Measurements from ENCODE around the gene C1D.
"Not testable (repeated sequence)": the region's sequence is repeated elsewhere in the genome, so short reads cannot be mapped to it uniquely, and the experiment has no call there.

C1D gene

DNA sequence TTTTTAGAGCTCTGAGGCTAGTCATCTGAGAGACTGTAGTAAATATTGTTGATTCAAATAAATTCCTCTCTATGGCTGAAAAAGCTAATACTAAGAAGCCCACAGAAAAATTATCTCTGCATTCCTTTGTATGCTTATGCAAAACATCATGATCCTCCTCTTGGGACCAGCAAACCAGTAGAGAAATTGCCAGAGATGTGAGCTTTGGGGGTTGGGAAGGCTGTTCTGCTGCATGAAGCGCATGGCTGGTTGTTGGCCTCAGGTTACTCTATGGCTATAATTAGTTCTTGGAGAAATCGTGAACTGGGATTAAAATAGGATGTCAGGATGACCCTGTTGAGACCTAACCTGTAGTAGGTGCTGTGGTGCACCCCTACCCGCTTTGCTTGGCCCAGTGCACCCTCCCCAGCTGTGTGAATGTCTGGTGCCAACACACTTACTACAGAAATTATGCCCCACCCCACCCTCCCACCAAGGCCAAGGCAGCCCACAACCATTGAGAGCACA lies 35.5 kb upstream of the C1D start:
- H3K4me1 ChIP-seq (ENCODE audit: control insufficient read depth in 5 of 5, insufficient read depth in 5 of 5, low read length in 5 of 5) = peaks cover 0 to 10% (median 7%) of the 10 kb centered on the region in 5 donors
- no peaks in the 10 kb centered on the region for H3K27me3 ChIP-seq (ENCODE audit: control insufficient read depth in 5 of 5, insufficient read depth in 4 of 5, low read length in 5 of 5)
- no peak overlapping the region for H3K9ac ChIP-seq (ENCODE audit: low read length in 5 of 5)
- no peaks in the 10 kb centered on the region for H3K9me3 ChIP-seq (ENCODE audit: control insufficient read depth in 5 of 5, low read length in 5 of 5)
- H3K27ac ChIP-seq (ENCODE audit: low read depth, low read length) = no peak overlapping the region
- no peaks in the 10 kb centered on the region for H3K36me3 ChIP-seq (ENCODE audit: control insufficient read depth in 5 of 5, insufficient read depth in 5 of 5, low read length in 5 of 5)
- H3K4me3 ChIP-seq (ENCODE audit: low read depth in 1 of 5, low read length in 5 of 5) = no peak overlapping the region

DNA sequence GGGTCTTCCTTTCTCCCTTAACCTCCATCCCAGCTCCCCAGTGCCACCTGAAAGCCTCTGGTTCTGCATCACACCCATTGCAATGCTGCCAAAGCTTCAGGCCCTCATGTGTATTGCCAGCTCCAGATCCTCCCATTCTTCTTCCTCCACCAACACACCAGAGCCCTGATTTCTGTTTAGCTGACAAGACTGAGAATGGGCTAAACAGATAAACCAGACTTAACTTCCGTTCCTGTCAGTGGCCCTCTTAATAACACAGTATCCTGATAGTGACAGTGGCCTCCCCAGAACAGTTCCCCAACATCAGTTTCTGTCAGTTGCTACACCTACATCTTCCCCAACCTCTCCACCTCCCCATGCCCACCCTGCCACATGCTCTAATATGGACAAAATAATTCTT lies 31.3 kb upstream of the C1D start:
- Histone ChIP-seq H3K27me3 (ENCODE audit: control insufficient read depth in 5 of 5, insufficient read depth in 4 of 5, low read length in 5 of 5) (no peaks in the 10 kb centered on the region), H3K9me3 (ENCODE audit: control insufficient read depth in 5 of 5, low read length in 5 of 5) (no peaks in the 10 kb centered on the region), H3K36me3 (ENCODE audit: control insufficient read depth in 5 of 5, insufficient read depth in 5 of 5, low read length in 5 of 5) (no peaks in the 10 kb centered on the region), H3K4me3 (ENCODE audit: low read depth in 1 of 5, low read length in 5 of 5) (no peak overlapping the region), H3K9ac (ENCODE audit: low read length in 5 of 5) (no peak overlapping the region), H3K4me1 (ENCODE audit: control insufficient read depth in 5 of 5, insufficient read depth in 5 of 5, low read length in 5 of 5) (peaks cover 0 to 3% (median 0%) of the 10 kb centered on the region in 5 donors), H3K27ac (ENCODE audit: low read depth, low read length) (no peak overlapping the region)

DNA sequence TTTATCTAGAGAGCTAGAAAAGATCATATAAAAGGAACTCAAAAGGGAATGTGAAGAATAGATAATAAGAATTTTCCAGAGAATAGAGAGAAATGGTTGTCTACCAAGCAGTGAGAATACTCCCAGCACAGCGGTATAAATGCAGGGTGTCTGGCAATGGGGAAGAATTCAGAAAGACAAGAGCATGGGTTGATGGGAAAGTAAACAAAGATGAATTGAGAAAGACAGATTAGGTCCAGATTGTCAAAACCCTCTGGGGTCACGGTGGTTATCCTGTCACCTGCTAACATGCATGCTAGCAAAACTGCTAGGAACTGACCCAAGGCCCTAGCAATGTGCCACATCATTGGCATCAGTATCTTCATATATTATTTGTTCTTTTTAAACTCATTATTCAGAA lies 30.8 kb upstream of the C1D start:
- Histone ChIP-seq H3K4me3 (ENCODE audit: low read depth in 1 of 5, low read length in 5 of 5) (no peak overlapping the region), H3K9me3 (ENCODE audit: control insufficient read depth in 5 of 5, low read length in 5 of 5) (no peaks in the 10 kb centered on the region), H3K4me1 (ENCODE audit: control insufficient read depth in 5 of 5, insufficient read depth in 5 of 5, low read length in 5 of 5) (peaks cover 0 to 3% (median 0%) of the 10 kb centered on the region in 5 donors), H3K36me3 (ENCODE audit: control insufficient read depth in 5 of 5, insufficient read depth in 5 of 5, low read length in 5 of 5) (no peaks in the 10 kb centered on the region), H3K27me3 (ENCODE audit: control insufficient read depth in 5 of 5, insufficient read depth in 4 of 5, low read length in 5 of 5) (no peaks in the 10 kb centered on the region), H3K9ac (ENCODE audit: low read length in 5 of 5) (no peak overlapping the region), H3K27ac (ENCODE audit: low read depth, low read length) (no peak overlapping the region)

DNA sequence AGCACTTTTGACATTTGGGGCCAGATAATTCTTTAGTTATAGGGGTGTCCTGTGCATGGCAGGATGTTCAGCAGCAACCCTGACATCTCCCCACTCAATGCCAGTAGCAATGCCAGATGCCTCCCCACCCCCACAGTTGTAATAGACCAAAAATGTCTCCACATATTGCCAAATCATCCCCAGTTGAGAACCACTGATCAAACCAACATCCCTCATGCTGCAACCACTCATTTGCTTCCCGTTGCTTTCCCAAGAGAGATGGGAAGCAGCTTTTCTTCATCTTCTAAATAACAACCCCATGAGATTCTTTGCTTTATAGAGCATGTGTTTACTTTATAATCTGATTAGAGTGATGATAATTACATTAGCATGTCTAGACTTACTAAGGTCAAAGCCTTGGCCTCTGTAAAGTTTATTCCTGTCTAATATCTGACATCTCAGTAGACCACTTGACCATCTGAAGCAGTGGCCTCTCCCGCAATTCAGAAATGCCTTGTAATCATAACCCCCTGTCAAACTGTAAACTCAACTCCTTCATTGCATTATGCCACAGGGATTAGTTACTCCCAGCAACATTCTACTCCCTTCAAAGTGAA lies 28.7 kb upstream of the C1D start:
- Histone ChIP-seq H3K4me3 (ENCODE audit: low read depth in 1 of 5, low read length in 5 of 5) (no peak overlapping the region), H3K4me1 (ENCODE audit: control insufficient read depth in 5 of 5, insufficient read depth in 5 of 5, low read length in 5 of 5) (no peaks in the 10 kb centered on the region), H3K36me3 (ENCODE audit: control insufficient read depth in 5 of 5, insufficient read depth in 5 of 5, low read length in 5 of 5) (no peaks in the 10 kb centered on the region), H3K27me3 (ENCODE audit: control insufficient read depth in 5 of 5, insufficient read depth in 4 of 5, low read length in 5 of 5) (peaks cover 0 to 2% (median 0%) of the 10 kb centered on the region in 5 donors), H3K27ac (ENCODE audit: low read depth, low read length) (no peak overlapping the region), H3K9ac (ENCODE audit: low read length in 5 of 5) (no peak overlapping the region), H3K9me3 (ENCODE audit: control insufficient read depth in 5 of 5, low read length in 5 of 5) (no peaks in the 10 kb centered on the region)

DNA sequence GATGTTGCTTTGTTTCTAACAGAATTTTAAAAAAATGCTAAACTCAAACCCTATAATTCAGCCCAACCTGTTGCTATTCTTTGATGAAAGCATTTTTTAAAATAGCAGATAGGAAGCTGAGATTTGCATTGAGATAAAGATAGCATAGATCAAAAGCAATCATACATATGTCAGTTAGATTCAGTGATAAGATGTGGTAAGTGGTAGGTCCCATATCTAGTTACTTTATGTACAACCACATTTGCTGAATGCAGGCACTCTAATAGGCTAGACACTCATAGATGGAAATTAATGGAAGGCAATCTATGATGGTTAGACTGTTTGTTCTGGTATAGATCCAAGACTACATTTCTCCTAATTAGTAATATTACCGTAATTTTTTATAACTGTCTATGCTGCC lies 27.2 kb upstream of the C1D start:
- H3K4me3 ChIP-seq (ENCODE audit: low read depth in 1 of 5, low read length in 5 of 5) = no peak overlapping the region
- peaks cover 0 to 2% (median 0%) of the 10 kb centered on the region in 5 donors for H3K27me3 ChIP-seq (ENCODE audit: control insufficient read depth in 5 of 5, insufficient read depth in 4 of 5, low read length in 5 of 5)
- H3K27ac ChIP-seq (ENCODE audit: low read depth, low read length) = no peak overlapping the region
- H3K9me3 ChIP-seq (ENCODE audit: control insufficient read depth in 5 of 5, low read length in 5 of 5) = no peaks in the 10 kb centered on the region
- H3K9ac ChIP-seq (ENCODE audit: low read length in 5 of 5) = no peak overlapping the region
- no peaks in the 10 kb centered on the region for H3K4me1 ChIP-seq (ENCODE audit: control insufficient read depth in 5 of 5, insufficient read depth in 5 of 5, low read length in 5 of 5)
- H3K36me3 ChIP-seq (ENCODE audit: control insufficient read depth in 5 of 5, insufficient read depth in 5 of 5, low read length in 5 of 5) = no peaks in the 10 kb centered on the region

DNA sequence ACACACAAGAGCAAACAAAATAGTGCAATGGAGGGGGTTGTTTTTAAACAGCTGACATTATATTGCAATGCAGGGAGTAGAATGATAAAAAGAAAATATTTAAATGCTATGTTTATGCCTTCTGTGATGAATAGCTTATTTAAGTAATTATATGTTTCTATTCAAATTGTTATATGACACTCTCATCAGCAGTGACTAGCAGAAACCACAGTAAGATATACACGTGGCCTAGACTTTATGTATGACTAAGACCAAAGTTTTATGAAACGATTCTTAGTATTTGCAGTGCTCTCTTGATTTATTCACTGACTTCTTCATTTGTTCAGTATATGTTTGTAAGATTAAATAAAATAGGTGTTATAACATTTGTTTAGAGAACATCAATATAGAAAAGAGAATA lies 26.1 kb upstream of the C1D start:
- H3K27ac ChIP-seq (ENCODE audit: low read depth, low read length) = no peak overlapping the region
- H3K9ac ChIP-seq (ENCODE audit: low read length in 5 of 5) = no peak overlapping the region
- no peaks in the 10 kb centered on the region for H3K4me1 ChIP-seq (ENCODE audit: control insufficient read depth in 5 of 5, insufficient read depth in 5 of 5, low read length in 5 of 5)
- H3K27me3 ChIP-seq (ENCODE audit: control insufficient read depth in 5 of 5, insufficient read depth in 4 of 5, low read length in 5 of 5) = peaks cover 0 to 2% (median 0%) of the 10 kb centered on the region in 5 donors
- H3K9me3 ChIP-seq (ENCODE audit: control insufficient read depth in 5 of 5, low read length in 5 of 5) = no peaks in the 10 kb centered on the region
- no peaks in the 10 kb centered on the region for H3K36me3 ChIP-seq (ENCODE audit: control insufficient read depth in 5 of 5, insufficient read depth in 5 of 5, low read length in 5 of 5)
- no peak overlapping the region for H3K4me3 ChIP-seq (ENCODE audit: low read depth in 1 of 5, low read length in 5 of 5)

DNA sequence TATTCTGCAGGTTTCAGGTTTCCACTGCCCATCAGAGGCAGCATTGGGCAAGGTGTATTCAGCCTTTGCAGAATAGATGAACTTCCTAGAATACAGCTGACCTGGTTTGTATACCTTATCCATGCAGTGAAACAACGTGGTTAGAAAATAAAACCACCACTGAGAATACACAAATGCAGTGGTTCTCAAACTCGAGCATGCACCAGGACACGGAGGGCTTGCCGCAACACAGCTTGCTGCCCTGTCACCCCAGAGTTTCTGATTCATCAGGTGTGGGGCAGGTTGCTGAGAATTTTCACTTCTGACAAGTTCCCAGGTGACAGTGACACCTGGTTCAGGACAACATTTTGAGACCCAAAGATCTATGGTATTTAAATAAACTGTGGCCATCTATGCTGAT lies 23.4 kb upstream of the C1D start:
- Histone ChIP-seq H3K4me1 (ENCODE audit: control insufficient read depth in 5 of 5, insufficient read depth in 5 of 5, low read length in 5 of 5) (no peaks in the 10 kb centered on the region), H3K27ac (ENCODE audit: low read depth, low read length) (no peak overlapping the region), H3K4me3 (ENCODE audit: low read depth in 1 of 5, low read length in 5 of 5) (no peak overlapping the region), H3K9ac (ENCODE audit: low read length in 5 of 5) (no peak overlapping the region), H3K36me3 (ENCODE audit: control insufficient read depth in 5 of 5, insufficient read depth in 5 of 5, low read length in 5 of 5) (no peaks in the 10 kb centered on the region), H3K27me3 (ENCODE audit: control insufficient read depth in 5 of 5, insufficient read depth in 4 of 5, low read length in 5 of 5) (peaks cover 0 to 2% (median 0%) of the 10 kb centered on the region in 5 donors), H3K9me3 (ENCODE audit: control insufficient read depth in 5 of 5, low read length in 5 of 5) (no peaks in the 10 kb centered on the region)

DNA sequence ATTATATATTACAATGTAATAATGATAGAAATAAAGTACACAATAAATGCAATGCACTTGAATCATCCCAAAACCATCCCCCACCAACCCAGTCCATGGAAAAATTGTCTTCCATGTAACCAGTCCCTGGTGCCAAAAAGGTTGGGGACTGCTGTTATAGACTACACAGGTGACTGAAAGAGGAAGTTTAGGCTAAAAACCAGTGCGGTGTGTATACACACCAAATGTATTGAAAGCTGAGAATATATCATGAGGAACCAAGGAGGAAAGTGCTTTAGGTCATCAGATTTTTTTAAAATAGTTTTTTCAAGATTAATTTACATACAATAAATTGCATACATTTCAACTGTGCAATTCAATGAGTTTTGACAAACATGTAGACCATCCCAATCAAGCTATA lies 20.5 kb upstream of the C1D start:
- H3K27me3 ChIP-seq (ENCODE audit: control insufficient read depth in 5 of 5, insufficient read depth in 4 of 5, low read length in 5 of 5) = peaks cover 0 to 2% (median 0%) of the 10 kb centered on the region in 5 donors
- no peaks in the 10 kb centered on the region for H3K9me3 ChIP-seq (ENCODE audit: control insufficient read depth in 5 of 5, low read length in 5 of 5)
- no peak overlapping the region for H3K9ac ChIP-seq (ENCODE audit: low read length in 5 of 5)
- no peaks in the 10 kb centered on the region for H3K36me3 ChIP-seq (ENCODE audit: control insufficient read depth in 5 of 5, insufficient read depth in 5 of 5, low read length in 5 of 5)
- no peaks in the 10 kb centered on the region for H3K4me1 ChIP-seq (ENCODE audit: control insufficient read depth in 5 of 5, insufficient read depth in 5 of 5, low read length in 5 of 5)
- no peak overlapping the region for H3K4me3 ChIP-seq (ENCODE audit: low read depth in 1 of 5, low read length in 5 of 5)
- H3K27ac ChIP-seq (ENCODE audit: low read depth, low read length) = no peak overlapping the region

DNA sequence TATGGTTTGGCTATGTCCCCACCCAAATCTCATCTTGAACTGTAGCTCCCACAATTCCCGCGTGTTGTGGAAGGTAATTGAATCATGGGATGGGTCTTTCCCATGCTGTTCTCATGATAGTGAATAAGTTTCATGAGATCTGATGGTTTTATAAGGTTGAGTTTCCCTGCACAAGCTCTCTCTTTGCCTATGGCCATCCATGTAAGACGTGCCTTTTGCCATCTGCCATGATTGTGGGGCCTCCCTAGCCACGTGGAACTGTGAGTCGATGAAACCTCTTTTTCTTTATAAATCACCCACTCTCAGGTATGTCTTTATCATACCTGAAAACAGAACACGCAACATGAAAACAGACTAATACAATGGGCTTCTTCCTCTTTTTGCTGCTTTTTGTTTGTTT lies 11.2 kb upstream of the C1D start:
- H3K9me3 ChIP-seq (ENCODE audit: control insufficient read depth in 5 of 5, low read length in 5 of 5) = no peaks in the 10 kb centered on the region
- no peaks in the 10 kb centered on the region for H3K36me3 ChIP-seq (ENCODE audit: control insufficient read depth in 5 of 5, insufficient read depth in 5 of 5, low read length in 5 of 5)
- no peak overlapping the region for H3K27ac ChIP-seq (ENCODE audit: low read depth, low read length)
- H3K27me3 ChIP-seq (ENCODE audit: control insufficient read depth in 5 of 5, insufficient read depth in 4 of 5, low read length in 5 of 5) = no peaks in the 10 kb centered on the region
- no peak overlapping the region for H3K4me3 ChIP-seq (ENCODE audit: low read depth in 1 of 5, low read length in 5 of 5)
- no peak overlapping the region for H3K9ac ChIP-seq (ENCODE audit: low read length in 5 of 5)
- no peaks in the 10 kb centered on the region for H3K4me1 ChIP-seq (ENCODE audit: control insufficient read depth in 5 of 5, insufficient read depth in 5 of 5, low read length in 5 of 5)

DNA sequence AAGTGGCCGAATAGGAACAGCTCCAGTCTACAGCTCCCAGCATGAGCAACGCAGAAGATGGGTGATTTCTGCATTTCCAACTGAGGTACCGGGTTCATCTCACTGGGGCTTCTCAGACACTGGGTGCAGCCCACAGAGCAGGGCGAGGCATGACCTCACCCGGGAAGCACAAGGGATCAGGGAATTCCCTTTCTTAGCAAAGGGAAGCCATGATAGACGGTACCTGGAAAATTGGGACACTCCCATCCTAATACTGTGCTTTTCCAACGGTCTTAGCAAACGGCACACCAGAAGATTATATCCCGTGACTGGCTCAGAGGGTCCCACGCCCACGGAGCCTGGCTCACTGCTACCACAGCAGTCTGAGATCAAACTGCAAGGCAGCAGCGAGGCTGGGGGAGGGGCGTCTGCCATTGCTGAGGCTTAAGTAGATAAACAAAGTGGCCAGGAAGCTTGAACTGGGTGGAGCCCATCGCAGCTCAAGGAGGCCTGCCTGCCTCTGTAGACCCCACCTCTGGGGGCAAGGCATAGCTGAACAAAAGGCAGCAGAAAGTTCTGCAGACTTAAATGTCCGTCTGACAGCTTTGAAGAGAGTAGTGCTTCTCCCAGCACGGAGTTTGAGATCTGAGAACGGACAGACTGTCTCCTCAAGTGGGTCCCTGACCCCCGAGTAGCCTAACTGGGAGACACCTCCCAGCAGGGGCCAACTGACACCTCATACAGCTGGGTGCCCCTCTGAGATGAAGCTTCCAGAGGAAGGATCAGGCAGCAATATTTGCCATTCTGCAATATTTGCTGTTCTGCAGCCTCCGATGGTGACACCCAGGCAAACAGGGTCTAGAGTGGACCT lies 1.2 kb upstream of the C1D start:
- H3K27ac ChIP-seq (ENCODE audit: low read depth, low read length); H3K36me3 ChIP-seq (ENCODE audit: control insufficient read depth in 5 of 5, insufficient read depth in 5 of 5, low read length in 5 of 5); H3K9ac ChIP-seq (ENCODE audit: low read length in 5 of 5); H3K27me3 ChIP-seq (ENCODE audit: control insufficient read depth in 5 of 5, insufficient read depth in 4 of 5, low read length in 5 of 5); H3K4me3 ChIP-seq (ENCODE audit: low read depth in 1 of 5, low read length in 5 of 5); H3K9me3 ChIP-seq (ENCODE audit: control insufficient read depth in 5 of 5, low read length in 5 of 5): not testable (repeated sequence)
- H3K4me1 ChIP-seq (ENCODE audit: control insufficient read depth in 5 of 5, insufficient read depth in 5 of 5, low read length in 5 of 5) = peaks cover 2 to 28% (median 27%) of the 10 kb centered on the region in 5 donors

Measured in subcutaneous abdominal adipose tissue (tissue), 5 donors.